ENCODE data around the gene MAP2K3.

Gene MAP2K3

GRCh38 chr17:21253646-21254441 is 30.7 kb upstream of the MAP2K3 start:
- DNase-seq = no peak

DNA sequence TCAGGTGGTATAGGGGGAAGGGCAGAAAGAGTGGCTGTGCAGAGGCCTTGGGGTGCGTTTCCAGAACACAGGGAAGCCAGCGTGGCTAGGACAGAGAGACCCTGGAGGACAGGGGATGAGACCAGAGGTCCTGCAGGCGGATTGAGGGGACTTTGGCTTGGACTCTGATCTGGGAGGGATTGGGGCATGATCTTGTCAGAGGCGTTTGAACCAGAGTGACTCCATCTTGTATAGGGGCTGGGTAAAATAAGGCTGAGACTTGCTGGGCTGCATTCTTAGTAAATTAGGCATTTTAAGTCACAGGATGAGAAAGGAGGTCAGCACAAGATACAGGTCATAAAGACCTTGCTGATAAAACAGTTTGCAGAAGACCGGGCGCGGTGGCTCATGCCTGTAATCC is 25.9 kb upstream of the MAP2K3 start:
- no peak for DNase-seq

DNA sequence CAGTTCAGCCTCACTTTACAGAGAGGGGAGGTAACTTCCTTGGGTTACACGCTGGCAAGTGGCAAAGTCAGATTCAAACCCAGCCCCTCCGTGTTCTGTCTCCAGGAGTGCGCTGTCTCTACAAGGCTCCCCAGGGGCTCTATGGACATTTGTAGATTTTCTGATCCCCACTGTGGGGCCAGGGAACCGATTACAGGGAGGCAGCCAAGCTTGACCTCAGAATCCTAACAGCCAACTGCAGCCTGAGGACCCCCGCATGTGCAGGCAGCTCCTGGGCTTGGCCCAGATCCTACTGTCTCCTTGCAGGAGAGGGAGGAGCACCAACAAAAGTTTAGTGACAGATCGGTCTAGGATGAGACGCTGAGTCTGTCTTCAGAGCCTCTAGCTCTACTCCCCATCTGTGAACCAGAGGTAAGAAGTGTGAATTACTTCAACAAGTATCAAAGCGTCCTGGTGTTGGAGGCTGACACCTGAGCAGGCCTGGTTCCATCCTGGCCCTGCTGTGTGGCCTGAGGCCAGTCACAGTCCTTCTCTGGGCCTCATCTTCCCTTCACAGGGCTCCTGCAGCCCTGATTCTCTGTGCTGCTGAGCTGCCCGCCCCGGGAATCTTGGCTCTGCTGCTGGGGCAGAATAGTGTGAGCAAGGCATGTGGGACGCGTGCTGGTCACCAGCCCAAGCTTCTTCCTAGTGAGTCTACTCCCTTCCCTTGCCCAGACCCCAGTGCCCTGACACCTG is 22.1 kb upstream of the MAP2K3 start:
- no peak for DNase-seq

DNA sequence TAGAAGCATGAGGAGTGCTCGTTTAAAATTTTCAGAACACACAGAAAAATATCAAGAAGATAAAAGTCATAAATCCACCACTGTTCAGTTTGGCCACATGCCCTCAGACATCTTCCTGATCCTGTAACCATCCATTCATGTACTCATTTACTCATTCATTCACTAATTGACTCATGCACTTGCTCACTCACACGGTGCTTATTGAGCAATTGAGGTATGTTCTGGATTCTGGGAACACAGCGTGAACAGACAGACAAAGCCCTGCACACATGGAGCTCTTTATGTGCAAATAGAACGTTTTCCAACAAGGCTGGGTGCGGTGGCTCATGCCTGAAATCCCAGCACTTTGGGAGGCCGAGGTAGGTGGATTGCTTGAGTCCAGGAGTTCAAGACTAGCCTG is 21.1 kb upstream of the MAP2K3 start:
- no peak for DNase-seq

DNA sequence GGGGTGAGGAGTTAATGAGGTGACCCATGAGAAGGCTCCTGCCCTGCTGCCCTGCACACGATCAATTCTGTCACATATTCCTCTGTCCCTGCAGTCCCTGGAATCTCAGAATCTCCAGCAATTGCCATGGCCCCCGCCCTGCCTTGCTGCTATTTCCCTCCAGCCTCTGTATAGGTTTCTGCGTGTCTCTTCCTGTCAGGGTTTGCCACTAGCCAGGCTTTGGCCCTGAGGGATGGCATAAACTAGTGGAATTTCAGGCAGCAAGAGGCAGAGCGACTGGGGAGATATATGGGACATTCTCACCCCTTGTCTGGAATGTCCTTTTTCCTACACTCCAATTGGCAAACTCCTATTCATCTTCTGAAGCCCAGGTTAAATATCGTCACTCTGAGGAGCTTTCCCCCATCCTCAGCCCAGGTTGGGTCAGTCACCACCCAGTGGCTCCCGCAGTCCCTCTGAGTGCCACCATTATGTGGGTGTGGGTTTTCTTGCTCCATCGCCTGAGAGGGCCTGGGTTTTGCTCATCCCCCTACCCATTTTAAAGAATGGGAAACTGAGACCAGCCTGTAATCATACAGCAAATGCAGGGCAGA is 15.8 kb upstream of the MAP2K3 start:
- no peak for DNase-seq

DNA sequence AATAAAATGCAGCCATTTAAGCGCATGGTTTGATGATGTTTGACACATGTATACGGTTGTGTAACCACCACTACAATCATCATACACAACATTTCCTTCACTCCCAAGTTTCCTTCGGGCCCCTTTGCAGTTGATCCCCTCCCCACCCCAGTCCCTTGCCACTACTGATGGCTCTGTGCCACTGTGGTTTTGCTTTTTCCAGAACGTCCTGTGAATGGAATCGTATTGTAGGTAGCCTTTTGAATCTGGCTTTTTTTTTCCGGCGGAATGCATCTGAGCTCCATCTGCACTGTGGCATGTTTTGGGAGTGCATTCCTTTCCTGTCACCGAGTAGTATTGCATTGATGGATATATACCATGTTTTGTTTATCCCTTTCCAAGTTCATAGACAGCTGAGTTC is 15.1 kb upstream of the MAP2K3 start:
- no peak for DNase-seq

DNA sequence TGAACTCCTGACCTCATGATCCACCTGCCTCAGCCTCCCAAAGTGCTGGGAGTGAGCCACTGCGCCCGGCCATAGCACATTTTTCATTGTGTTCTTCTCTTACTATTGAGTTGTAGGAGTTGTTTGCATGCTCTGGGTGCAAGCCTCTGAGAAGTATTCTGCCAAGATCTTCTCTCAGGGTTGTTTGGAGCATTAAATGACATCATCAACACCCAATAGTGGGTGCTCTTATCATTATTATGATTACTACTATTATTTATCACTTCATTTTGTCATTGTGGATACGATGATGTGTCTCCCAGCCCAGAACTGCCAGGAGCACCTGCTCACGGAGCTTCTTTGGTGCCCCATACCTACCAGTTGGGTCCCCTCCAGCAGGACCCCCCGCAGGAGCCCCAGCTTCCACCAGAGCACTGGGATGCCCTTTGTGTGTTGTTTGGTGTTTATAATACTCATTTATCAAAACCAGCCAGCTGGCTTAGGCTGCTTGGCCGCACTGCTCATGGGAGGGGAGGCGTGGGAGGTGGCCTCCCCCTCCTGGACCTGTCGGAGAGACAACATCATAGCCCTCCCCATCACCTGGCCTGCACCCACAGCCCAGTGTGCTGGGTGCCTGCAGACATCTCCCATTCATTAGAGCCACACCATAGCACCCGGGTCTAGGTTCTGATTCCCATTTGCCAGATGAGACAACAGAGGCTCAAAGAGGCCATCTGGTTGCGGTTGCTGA is 12.9 kb upstream of the MAP2K3 start:
- DNase-seq = no peak

- DNase-seq = no peak
These were observed 12.3 kb upstream of the MAP2K3 start for GRCh38 chr17:21272250-21272649.

DNA sequence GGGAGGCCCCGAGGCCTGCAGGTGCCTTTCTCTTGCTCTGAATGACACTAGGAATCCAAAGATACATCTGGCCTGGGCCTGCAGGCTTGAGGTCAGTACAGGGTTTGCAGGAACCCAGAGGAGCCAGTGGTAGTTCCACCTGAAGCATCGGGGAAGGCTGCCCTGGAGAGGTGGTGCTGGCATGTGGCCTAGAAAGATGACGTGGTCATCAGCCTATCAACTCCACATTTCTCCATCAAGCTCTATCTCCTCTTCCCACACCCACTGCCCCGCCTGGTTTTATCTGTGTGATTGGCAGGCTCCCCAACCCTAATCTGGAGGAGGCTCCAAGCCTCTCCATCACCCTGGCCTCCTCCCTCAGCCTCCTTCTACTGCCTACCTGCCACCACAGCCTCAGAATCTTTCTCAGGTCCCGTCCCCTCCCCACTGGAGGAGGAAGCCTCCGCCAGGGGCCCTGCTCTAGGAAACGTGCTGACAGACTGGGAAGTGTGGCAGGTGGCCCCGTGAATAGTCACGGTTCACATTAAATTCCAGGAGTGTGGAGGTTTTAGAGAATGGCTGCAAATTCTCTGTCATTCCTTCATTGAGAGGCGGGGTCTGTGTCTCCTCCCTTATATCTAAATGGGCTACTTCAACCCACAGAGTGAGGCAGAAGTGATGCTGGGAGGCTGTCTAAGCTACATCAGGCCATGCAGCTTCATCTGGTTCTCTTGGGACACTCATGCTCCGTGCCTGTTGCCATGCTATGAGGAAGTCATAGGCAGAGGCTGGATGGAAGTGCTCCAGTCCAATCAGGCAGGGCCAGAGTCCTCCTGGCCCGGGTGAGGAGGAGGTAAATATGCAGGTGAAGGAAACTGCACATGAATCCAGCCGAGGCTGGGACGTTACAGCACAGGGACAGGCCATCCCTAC is 11.4 kb upstream of the MAP2K3 start:
- no peak for DNase-seq

- DNase-seq = peak; percentile 65
These were observed 9.4 kb upstream of the MAP2K3 start for GRCh38 chr17:21275047-21275578.

GRCh38 chr17:21275579-21276263 is 8.8 kb upstream of the MAP2K3 start:
- DNase-seq = peak; percentile 95

DNA sequence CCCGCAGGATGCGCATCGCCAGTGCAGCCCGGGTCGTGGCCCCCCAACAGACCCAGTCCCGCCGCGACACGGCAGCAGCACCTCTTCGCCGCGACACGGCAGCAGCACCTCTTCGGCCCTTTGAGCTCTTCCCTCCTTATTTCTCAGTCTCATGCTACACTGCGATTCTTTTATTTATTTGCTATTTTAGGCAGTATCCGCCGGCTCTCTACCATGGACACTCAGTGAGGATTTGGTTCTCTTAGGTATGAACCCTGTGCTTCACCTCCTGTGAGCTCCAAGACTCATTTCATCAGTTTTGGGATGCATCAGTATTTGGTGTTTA is 8.3 kb upstream of the MAP2K3 start:
- DNase-seq = no peak

DNA sequence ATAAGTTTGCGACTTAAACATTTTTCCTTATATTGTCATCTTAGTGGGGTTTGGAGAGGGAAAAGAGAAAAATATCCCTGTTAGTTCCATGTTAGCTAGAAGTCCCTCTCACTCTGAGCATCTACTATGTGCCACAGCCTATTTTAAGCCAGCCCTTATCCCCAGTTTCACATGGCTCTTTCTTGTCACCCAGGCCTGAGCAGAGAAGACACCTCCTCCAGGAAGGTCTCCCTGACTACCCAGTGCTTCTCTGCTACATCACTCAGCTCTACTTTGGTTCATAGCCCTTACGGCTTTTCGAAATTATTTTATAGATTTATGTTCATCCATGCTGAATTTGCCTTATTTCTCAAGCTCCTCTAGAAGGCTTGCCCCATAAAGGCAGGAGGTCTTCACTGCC is 7.2 kb upstream of the MAP2K3 start:
- no peak for DNase-seq

DNA sequence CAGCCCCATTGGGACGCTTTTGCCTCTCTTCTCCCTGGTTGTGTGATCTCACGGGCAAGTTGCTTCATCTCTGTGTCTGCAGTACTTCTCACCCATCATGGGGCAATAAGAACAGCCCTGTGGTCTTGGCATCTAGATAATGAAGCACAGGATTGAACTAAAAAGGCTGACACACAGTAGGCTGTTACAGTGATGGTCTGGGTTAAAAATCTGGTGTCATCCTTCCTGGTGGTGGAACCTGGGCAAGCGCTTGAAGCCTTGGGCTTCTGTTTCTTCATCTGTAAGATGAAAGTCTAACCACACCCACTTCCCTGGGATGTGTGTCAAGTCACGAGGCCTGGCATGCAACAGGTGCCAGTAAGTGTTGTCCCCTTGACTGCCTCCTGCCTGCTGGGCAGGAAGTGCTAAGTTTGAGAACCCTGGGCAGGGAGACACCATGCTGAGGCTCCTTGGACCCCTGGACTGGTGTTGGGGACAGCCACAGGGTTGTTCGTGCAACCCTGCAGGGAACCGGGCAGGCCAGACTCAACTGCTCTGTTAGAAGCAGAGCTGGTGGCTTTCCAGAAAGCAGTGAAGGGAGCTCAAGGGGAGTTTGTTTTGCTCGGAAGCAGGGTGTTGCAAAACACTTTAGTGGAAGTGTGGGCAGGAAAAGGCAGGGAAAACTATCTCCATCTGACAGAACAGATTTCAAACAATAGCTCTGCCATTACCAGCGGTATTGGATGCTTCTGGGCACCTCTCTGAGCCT is 5.9 kb upstream of the MAP2K3 start:
- no peak for DNase-seq

DNA sequence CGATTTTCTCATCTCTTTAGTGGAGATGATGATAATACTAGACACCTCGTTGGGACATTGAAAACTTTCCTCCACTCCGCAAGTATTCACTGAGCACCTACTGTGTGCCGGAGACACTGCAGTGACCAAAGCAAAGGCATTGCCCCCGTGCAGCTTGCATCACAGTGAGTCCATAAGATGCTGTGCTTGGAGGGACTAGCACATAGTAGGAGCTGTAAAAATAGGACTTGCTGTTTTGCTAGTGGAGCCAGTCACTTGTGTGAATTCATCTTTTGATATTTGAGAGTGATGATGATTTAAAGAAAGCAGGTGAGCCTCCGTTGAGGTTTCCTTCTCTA is 5.3 kb upstream of the MAP2K3 start:
- DNase-seq = no peak

- DNase-seq = no peak
These were observed 4.9 kb upstream of the MAP2K3 start for GRCh38 chr17:21279582-21279981.

DNA sequence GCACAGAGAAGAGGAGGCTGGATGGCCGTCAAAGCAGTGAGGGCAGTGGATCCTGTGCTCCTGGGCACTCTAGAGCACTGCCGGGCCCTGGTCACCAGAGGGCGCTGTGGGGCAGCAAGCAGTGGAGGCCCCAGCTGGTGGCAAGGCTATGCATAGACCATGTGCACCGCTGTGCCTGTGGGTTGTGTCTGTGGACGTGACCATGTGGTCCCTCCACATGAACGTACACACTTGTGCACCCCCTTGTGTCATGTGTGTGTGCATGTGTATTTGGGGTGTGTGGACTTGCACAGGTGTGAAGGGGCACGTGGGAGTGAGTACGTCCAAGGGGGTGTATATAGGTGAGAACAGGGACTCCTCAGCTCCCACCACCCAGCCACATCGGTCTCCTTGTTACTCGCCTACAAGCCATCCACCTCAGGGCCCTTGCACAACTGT is 4.4 kb upstream of the MAP2K3 start:
- peak; percentile 95 for DNase-seq

DNA sequence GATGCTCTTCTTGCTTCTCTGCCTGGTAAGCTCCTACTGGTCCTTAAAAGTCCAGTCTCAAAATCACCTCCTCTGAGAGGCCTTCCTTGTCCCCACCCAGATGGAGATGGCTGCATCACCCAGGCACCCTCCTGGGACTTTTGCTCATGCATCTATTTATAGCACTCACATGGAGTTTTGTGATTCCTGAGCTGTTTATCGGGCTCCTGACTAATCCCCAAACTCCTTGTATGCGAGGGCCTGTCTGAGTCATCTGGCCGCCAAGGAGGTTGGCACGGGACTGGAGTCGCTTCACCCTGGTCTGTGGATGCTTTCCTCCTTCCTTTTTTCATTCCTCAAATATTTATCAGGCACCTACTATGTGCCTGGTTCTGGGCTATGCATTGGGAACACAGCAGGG is 2.3 kb upstream of the MAP2K3 start:
- DNase-seq = peak; percentile 61

- DNase-seq = no peak
These were observed 1.7 kb upstream of the MAP2K3 start for GRCh38 chr17:21282850-21283249.

GRCh38 chr17:21283482-21284318 is 811 bp upstream of the MAP2K3 start:
- no peak for DNase-seq
